K562 (cell line): Measurements from ENCODE around the gene MAGEB10. TPM values are rescaled to one million over a fixed set of nuclear protein-coding genes. Genes with fewer than 3 reads are reported as not detected.

ENCODE experiments used
- ATAC-seq: fragments of 200-7000 bp; cut with Tn5 transposase; 3 replicates; pipeline ENCODE4 v1.9.1; 2020; ENCODE audit warnings: moderate library complexity
- BruUV-seq: library from RNA; stranded (reverse); fragments of 400-500 nt; replicated peaks from 2 replicates; lab custom pipeline; 2021; lab: Mats Ljungman, UMichigan
- CTCF ChIA-PET: fragments of 300-600 bp; formaldehyde crosslinking; extraction: SDS; loops from one replicate; lab custom pipeline; 2021; ENCODE audit warnings: low intra/inter-chr PET ratio; lab: Yijun Ruan, JAX
- POLR2A ChIA-PET: fragments of 300-600, 350-650 bp; sonication (Branson Sonifier 250); formaldehyde crosslinking; extraction: SDS; loops from one replicate; lab custom pipeline; 2021; ENCODE audit warnings: antibody characterized with exemption, inconsistent platforms; lab: Yijun Ruan, JAX
- DNase-seq, 4 experiments: peaks; one replicate each; pipeline versions ENCODE4 v3.0.0 to v3.0.0-alpha.2; 2011 to 2018; ENCODE audit warnings: low spot score in 3 of 4, mixed read lengths in 3 of 4; ENCODE audit errors: extremely low read depth in 1 of 4
- FAIRE-seq: peaks from 2 replicates; lab custom pipeline; 2011; peaks lifted over from hg19 to GRCh38; lab: Jason Lieb, UNC
- H2AFZ ChIP-seq: 2 replicates; pipeline ENCODE4 v1.6.0; 2011; ENCODE audit warnings: low read depth, low read length, control low read depth, inconsistent platforms
- H3K27ac ChIP-seq: fragments of 200-600 bp; 3 replicates; pipeline ENCODE4 v1.8.0; 2011; ENCODE audit warnings: low read depth, mild to moderate bottlenecking, control low read depth, inconsistent platforms, low read length, moderate library complexity, mixed read lengths; ENCODE audit errors: extremely low read depth
- H3K27me3 ChIP-seq, 2 experiments: fragments of 300-600 bp in 1 of 2; 2 replicates in 1 of 2; 3 replicates in 1 of 2; pipeline versions ENCODE4 v1.6.0 to v1.8.0; 2011; ENCODE audit warnings: inconsistent platforms in 2 of 2, low read length in 2 of 2, mild to moderate bottlenecking in 1 of 2, mixed read lengths in 1 of 2, moderate library complexity in 1 of 2; ENCODE audit not compliant: control insufficient read depth in 2 of 2, insufficient read depth in 2 of 2
- H3K36me3 ChIP-seq: fragments of 300-600 bp; 3 replicates; pipeline ENCODE4 v1.8.0; 2011; ENCODE audit warnings: mild to moderate bottlenecking, low read length, inconsistent platforms; ENCODE audit not compliant: control insufficient read depth, insufficient read depth
- H3K4me1 ChIP-seq, 2 experiments: fragments of 200-600 bp in 1 of 2; replicated peaks in 1 of 2; 2 replicates in 1 of 2; 3 replicates in 1 of 2; pipeline versions ENCODE4 v1.5.1 to v1.8.0; 2011; ENCODE audit warnings: inconsistent platforms in 2 of 2, low read length in 2 of 2, mild to moderate bottlenecking in 1 of 2, mixed read lengths in 1 of 2, moderate library complexity in 1 of 2; ENCODE audit not compliant: control insufficient read depth in 2 of 2, insufficient read depth in 2 of 2
- H3K4me2 ChIP-seq: 2 replicates; pipeline ENCODE4 v1.6.1; 2011; ENCODE audit warnings: low read length, control low read depth, inconsistent platforms, mixed read lengths; ENCODE audit not compliant: insufficient read depth
- H3K4me3 ChIP-seq: fragments of 200-600 bp; sonication (generic), shearing (Covaris generic); 2 replicates; pipeline ENCODE4 v1.5.1; 2016; ENCODE audit warnings: control low read depth, inconsistent platforms
- H3K79me2 ChIP-seq: fragments of 200-600 bp; 3 replicates; pipeline ENCODE4 v1.8.0; 2011; ENCODE audit warnings: low read length, inconsistent platforms; ENCODE audit not compliant: control insufficient read depth, insufficient read depth
- H3K9ac ChIP-seq, 2 experiments: 2 replicates each; pipeline versions ENCODE4 v1.6.0 to v1.6.1; 2011; ENCODE audit warnings: low read depth in 2 of 2, low read length in 2 of 2, control low read depth in 1 of 2, inconsistent platforms in 1 of 2, mild to moderate bottlenecking in 1 of 2, mixed read lengths in 1 of 2; ENCODE audit not compliant: insufficient read depth in 1 of 2
- H3K9me1 ChIP-seq: one replicate; pipeline ENCODE4 v1.6.0; 2011; ENCODE audit warnings: inconsistent platforms, mild to moderate bottlenecking, low read length, moderate library complexity; ENCODE audit not compliant: control insufficient read depth, insufficient read depth
- H3K9me3 ChIP-seq: replicated peaks from 2 replicates; pipeline ENCODE4 v1.5.1; 2011; ENCODE audit warnings: low read depth, low read length, inconsistent platforms; ENCODE audit not compliant: control insufficient read depth, insufficient read depth
- H4K20me1 ChIP-seq: replicated peaks from 2 replicates; pipeline ENCODE4 v1.6.1; 2011; ENCODE audit warnings: low read length, inconsistent platforms, mixed read lengths; ENCODE audit not compliant: control insufficient read depth, insufficient read depth
- CBX2 ChIP-seq: fragments of 200-600 bp; sonication (generic); IDR thresholded peaks from one replicate; pipeline ENCODE4 v1.6.1; 2012; ENCODE audit warnings: mild to moderate bottlenecking, low read length, inconsistent platforms; ENCODE audit not compliant: insufficient read depth, poor library complexity, severe bottlenecking
- DACH1 ChIP-seq: fragments of 450-650 bp; IDR thresholded peaks from 2 replicates; pipeline ENCODE4 v1.6.1; 2018; ENCODE audit not compliant: partially characterized antibody
- EWSR1 ChIP-seq: fragments of 450-650 bp; IDR thresholded peaks from 2 replicates; pipeline ENCODE4 v1.6.1; 2018; ENCODE audit warnings: borderline replicate concordance, mild to moderate bottlenecking, low read depth, moderate library complexity; ENCODE audit not compliant: partially characterized antibody
- HDAC2 ChIP-seq: fragments of 450-650 bp; IDR thresholded peaks from 2 replicates; pipeline ENCODE4 v1.6.1; 2016; ENCODE audit warnings: mild to moderate bottlenecking
- HLTF ChIP-seq: fragments of 450-650 bp; IDR thresholded peaks from 2 replicates; pipeline ENCODE4 v1.6.1; 2016
- OTX1 ChIP-seq: fragments of 450-650 bp; formaldehyde crosslinking; IDR thresholded peaks from 2 replicates; pipeline ENCODE4 v1.4.0; 2022; ENCODE audit warnings: mild to moderate bottlenecking
- PRMT5 ChIP-seq: sonication (generic); formaldehyde crosslinking; IDR thresholded peaks from 2 replicates; pipeline ENCODE4 v1.5.0; 2020; ENCODE audit warnings: missing genetic modification reagents
- PURB ChIP-seq: sonication (generic); formaldehyde crosslinking; IDR thresholded peaks from 2 replicates; pipeline ENCODE4 v1.9.0; 2021; ENCODE audit warnings: low read depth, mild to moderate bottlenecking, missing genetic modification reagents
- SRSF3 ChIP-seq: fragments of 200-400 bp; formaldehyde crosslinking; IDR thresholded peaks from 2 replicates; pipeline ENCODE4 v1.6.1; 2016; ENCODE audit warnings: mild to moderate bottlenecking, low read length, moderate library complexity; ENCODE audit not compliant: insufficient read depth
- TCFL5 ChIP-seq: fragments of 250-450 bp; sonication (Bioruptor Pico); conservative IDR thresholded peaks from 2 replicates; pipeline ENCODE4 v1.6.1; 2021; ENCODE audit warnings: mild to moderate bottlenecking, moderate library complexity, matching md5 sums
- ZNF12 ChIP-seq: sonication (generic); formaldehyde crosslinking; IDR thresholded peaks from 2 replicates; pipeline ENCODE4 v1.4.0; 2020; ENCODE audit warnings: mild to moderate bottlenecking, missing genetic modification reagents
- ZNF217 ChIP-seq: sonication (generic); formaldehyde crosslinking; IDR thresholded peaks from 2 replicates; pipeline ENCODE4 v1.8.0; 2022; ENCODE audit warnings: mild to moderate bottlenecking, missing genetic modification reagents
- ZNF282 ChIP-seq: sonication (generic); formaldehyde crosslinking; IDR thresholded peaks from 2 replicates; pipeline ENCODE4 v1.8.1; 2023; ENCODE audit warnings: missing genetic modification reagents
- ZNF436 ChIP-seq: fragments of 250-450, 450-650 bp; sonication (Bioruptor Pico); formaldehyde crosslinking; IDR thresholded peaks from 2 replicates; pipeline ENCODE4 v1.7.0; 2020; ENCODE audit warnings: mild to moderate bottlenecking
- ZNF79 ChIP-seq: fragments of 250-450 bp; sonication (Bioruptor Pico); IDR thresholded peaks from 2 replicates; pipeline ENCODE4 v1.4.0; 2020; ENCODE audit warnings: low read depth, mild to moderate bottlenecking, moderate library complexity
- WGBS: fragments of 100-300 bp; shearing (Covaris generic); methylation state at CpG from one replicate; pipeline ENCODE4 v1.1.6; 2016; ENCODE audit warnings: low coverage, mixed read lengths; ENCODE audit not compliant: insufficient coverage; ENCODE audit errors: missing lambda C conversion rate; 5-methylcytosine and 5-hydroxymethylcytosine counted together
- in situ Hi-C: fragments of 300-500 bp; cut with MboI; formaldehyde crosslinking; loops from 4 replicates; pipeline ENCODE4 v1.15.0; 2018; ENCODE audit warnings: inconsistent platforms, mixed read lengths
- intact Hi-C: fragments of 100-400 bp; cut with micrococcal nuclease; formaldehyde crosslinking; loops from 2 replicates; pipeline ENCODE4 v1.14.2; 2022
- polyA plus RNA-seq, 8 experiments: library from polyadenylated mRNA; depleted of rRNA in 4 of 8; stranded (reverse) in 5 of 8; unstranded in 3 of 8; fragments of >200 nt; fragmentation: Nextera tagmentation in 2 of 8; fragmentation: Illumina TruSeq in 1 of 8; extraction: Ambion mirVana in 2 of 8; extraction: Trizol in 1 of 8; gene quantifications; 2 replicates each; pipeline versions ENCODE4 v1.2.1 to v1.2.3, GENCODE V29; 2011 to 2014; ENCODE audit warnings: inconsistent platforms in 1 of 8, missing spikeins in 1 of 8
- total RNA-seq, 7 experiments: library from RNA; depleted of rRNA in 6 of 7; stranded (reverse); fragments of >200 nt in 6 of 7; fragmentation: Illumina TruSeq in 2 of 7; extraction: Trizol in 2 of 7; gene quantifications; 2 replicates each; pipeline versions ENCODE4 v1.2.1 to v1.2.3, GENCODE V29; 2011 to 2021; ENCODE audit warnings: low replicate concordance in 1 of 7
- TF ChIP-seq, protein P1 (sequence below), 2 experiments: fragments of 450-650 bp; IDR thresholded peaks; 2 replicates each; pipeline ENCODE4 v1.6.1; 2016
- TF ChIP-seq, protein P2 (sequence below): fragments of 250-450 bp; sonication (Bioruptor Pico); IDR thresholded peaks from 2 replicates; pipeline ENCODE4 v1.5.0; 2022; ENCODE audit warnings: mild to moderate bottlenecking

Gene MAGEB10
- total and polyA plus RNA-seq, 9 of the 15 experiments (the other 6 are each of a cell fraction or from before 2014, with no cell fraction given) = 0.07 to 0.76 (median 0.42) TPM

- no peak for ATAC-seq
These were observed 16.0 kb downstream of the MAGEB10 start for GRCh38 chrX:27823812-27824211.

More at GRCh38 chrX:27823812-27824211, 16.0 kb downstream of the MAGEB10 start:
- intact Hi-C loops (no loop called here), in situ Hi-C loops (no loop called here)
- no TSS peak for BruUV-seq
- POLR2A ChIA-PET = no interaction called here
- no peak overlapping the region for H3K27ac ChIP-seq
- no peak for FAIRE-seq
- H3K4me1 ChIP-seq = no peaks in the 10 kb centered on the region
- CTCF ChIA-PET = no interaction called here
- WGBS = 0% methylated on average over 1 of the region's 1 CpG
- H3K9ac ChIP-seq = no peak overlapping the region
- no peak overlapping the region for H2AFZ ChIP-seq
- no peaks in the 10 kb centered on the region for H3K79me2 ChIP-seq
- no peaks in the 10 kb centered on the region for H3K27me3 ChIP-seq
- no peaks in the 10 kb centered on the region for H3K36me3 ChIP-seq
- TF ChIP-seq HLTF = no peak
- no peak for TF ChIP-seq PURB (CRISPR knock-in tag)
- no peak for TF ChIP-seq EWSR1
- TF ChIP-seq, protein P1, sequence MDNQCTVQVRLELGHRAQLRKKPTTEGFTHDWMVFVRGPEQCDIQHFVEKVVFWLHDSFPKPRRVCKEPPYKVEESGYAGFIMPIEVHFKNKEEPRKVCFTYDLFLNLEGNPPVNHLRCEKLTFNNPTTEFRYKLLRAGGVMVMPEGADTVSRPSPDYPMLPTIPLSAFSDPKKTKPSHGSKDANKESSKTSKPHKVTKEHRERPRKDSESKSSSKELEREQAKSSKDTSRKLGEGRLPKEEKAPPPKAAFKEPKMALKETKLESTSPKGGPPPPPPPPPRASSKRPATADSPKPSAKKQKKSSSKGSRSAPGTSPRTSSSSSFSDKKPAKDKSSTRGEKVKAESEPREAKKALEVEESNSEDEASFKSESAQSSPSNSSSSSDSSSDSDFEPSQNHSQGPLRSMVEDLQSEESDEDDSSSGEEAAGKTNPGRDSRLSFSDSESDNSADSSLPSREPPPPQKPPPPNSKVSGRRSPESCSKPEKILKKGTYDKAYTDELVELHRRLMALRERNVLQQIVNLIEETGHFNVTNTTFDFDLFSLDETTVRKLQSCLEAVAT (IDR thresholded peaks at IDR 0.05) = no peak
- no peak for TF ChIP-seq DACH1
- no peak for TF ChIP-seq ZNF436 (CRISPR knock-in tag)
- no peak for TF ChIP-seq TCFL5 (CRISPR knock-in tag)
- no peak for TF ChIP-seq CBX2
- no peak for TF ChIP-seq OTX1
- no peak for TF ChIP-seq ZNF217
- TF ChIP-seq ZNF12 (CRISPR knock-in tag) = no peak
- no peak for TF ChIP-seq ZNF79 (CRISPR knock-in tag)
- TF ChIP-seq HDAC2 = no peak
- TF ChIP-seq, protein P2, sequence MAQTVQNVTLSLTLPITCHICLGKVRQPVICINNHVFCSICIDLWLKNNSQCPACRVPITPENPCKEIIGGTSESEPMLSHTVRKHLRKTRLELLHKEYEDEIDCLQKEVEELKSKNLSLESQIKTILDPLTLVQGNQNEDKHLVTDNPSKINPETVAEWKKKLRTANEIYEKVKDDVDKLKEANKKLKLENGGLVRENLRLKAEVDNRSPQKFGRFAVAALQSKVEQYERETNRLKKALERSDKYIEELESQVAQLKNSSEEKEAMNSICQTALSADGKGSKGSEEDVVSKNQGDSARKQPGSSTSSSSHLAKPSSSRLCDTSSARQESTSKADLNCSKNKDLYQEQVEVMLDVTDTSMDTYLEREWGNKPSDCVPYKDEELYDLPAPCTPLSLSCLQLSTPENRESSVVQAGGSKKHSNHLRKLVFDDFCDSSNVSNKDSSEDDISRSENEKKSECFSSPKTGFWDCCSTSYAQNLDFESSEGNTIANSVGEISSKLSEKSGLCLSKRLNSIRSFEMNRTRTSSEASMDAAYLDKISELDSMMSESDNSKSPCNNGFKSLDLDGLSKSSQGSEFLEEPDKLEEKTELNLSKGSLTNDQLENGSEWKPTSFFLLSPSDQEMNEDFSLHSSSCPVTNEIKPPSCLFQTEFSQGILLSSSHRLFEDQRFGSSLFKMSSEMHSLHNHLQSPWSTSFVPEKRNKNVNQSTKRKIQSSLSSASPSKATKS (CRISPR knock-in tag) = no peak
- TF ChIP-seq PRMT5 = no peak
- TF ChIP-seq ZNF282 = no peak
- no peak for TF ChIP-seq SRSF3
- H3K9me3 ChIP-seq = no peaks in the 10 kb centered on the region
- no peak for DNase-seq
- H3K9me1 ChIP-seq = no peaks in the 10 kb centered on the region
- H3K4me3 ChIP-seq = no peak overlapping the region
- no peaks in the 10 kb centered on the region for H4K20me1 ChIP-seq
- no peak overlapping the region for H3K4me2 ChIP-seq
